ENCODE measurements around the gene UVRAG. TPM values are rescaled to one million over a fixed set of nuclear protein-coding genes. Genes with fewer than 3 reads are reported as not detected.
"Not testable (repeated sequence)": the region's sequence is repeated elsewhere in the genome, so short reads cannot be mapped to it uniquely, and the experiment has no call there.

The UVRAG gene
- total RNA-seq, 1 donor from 2014 or later = 103 TPM

- Mint-ChIP-seq H3K9me3 (peaks cover 5% of the 10 kb centered on the region), H3K36me3 (ENCODE audit: low read depth) (peaks cover 41% of the 10 kb centered on the region), H3K4me3 (peak overlapping the region; percentile 24), H3K27me3 (no peaks in the 10 kb centered on the region), H3K27ac (peak overlapping the region; percentile 24), H3K4me1 (peaks cover 45% of the 10 kb centered on the region)
- TF ChIP-seq CTCF (IDR thresholded peaks at IDR 0.05) = no peak
- ATAC-seq (ENCODE audit: low read depth) (no peak), DNase-seq (no peak)
- CTCF ChIA-PET = interaction anchor here (1.8 kb wide), 1 partner anchor 75 kb away, joined by 4 read pairs; no protein-coding TSS in a partner anchor
- POLR2A ChIA-PET = no interaction called here
- intact Hi-C loops (cut with micrococcal nuclease) = no loop called here
Observed at GRCh38 chr11:76077575-76078150, 262.7 kb downstream of the UVRAG start.

GRCh38 chr11:76081084-76081483, 266.1 kb downstream of the UVRAG start:
- H3K9me3 Mint-ChIP-seq; H3K27ac Mint-ChIP-seq; H3K27me3 Mint-ChIP-seq; ATAC-seq (ENCODE audit: low read depth); H3K4me3 Mint-ChIP-seq; POLR2A ChIA-PET; intact Hi-C loops (cut with micrococcal nuclease); DNase-seq: not testable (repeated sequence)
- CTCF ChIA-PET = interaction anchor here (0.6 kb wide), 1 partner anchor 56 kb away, joined by 3 read pairs; no protein-coding TSS in a partner anchor
- H3K36me3 Mint-ChIP-seq (ENCODE audit: low read depth) = peaks cover 35% of the 10 kb centered on the region
- peaks cover 26% of the 10 kb centered on the region for H3K4me1 Mint-ChIP-seq

GRCh38 chr11:76083563-76084451, 268.8 kb downstream of the UVRAG start:
- Mint-ChIP-seq H3K27ac (no peak overlapping the region), H3K4me1 (peaks cover 9% of the 10 kb centered on the region), H3K4me3 (no peak overlapping the region), H3K27me3 (no peaks in the 10 kb centered on the region), H3K9me3 (no peaks in the 10 kb centered on the region), H3K36me3 (ENCODE audit: low read depth) (peaks cover 53% of the 10 kb centered on the region)
- CTCF ChIA-PET = no interaction called here
- POLR2A ChIA-PET = no interaction called here
- intact Hi-C loops (cut with micrococcal nuclease) = no loop called here
- DNase-seq (no peak), ATAC-seq (ENCODE audit: low read depth) (no peak)
- TF ChIP-seq CTCF (IDR thresholded peaks at IDR 0.05) = no peak

GRCh38 chr11:76085270-76085669, 270.3 kb downstream of the UVRAG start:
- TF ChIP-seq CTCF (IDR thresholded peaks at IDR 0.05) = no peak
- no peak for ATAC-seq (ENCODE audit: low read depth)
- no peaks in the 10 kb centered on the region for H3K27me3 Mint-ChIP-seq
- POLR2A ChIA-PET = no interaction called here
- peaks cover 5% of the 10 kb centered on the region for H3K9me3 Mint-ChIP-seq
- H3K27ac Mint-ChIP-seq = no peak overlapping the region
- H3K4me1 Mint-ChIP-seq = peaks cover 4% of the 10 kb centered on the region
- no peak overlapping the region for H3K4me3 Mint-ChIP-seq
- no peak for DNase-seq
- CTCF ChIA-PET = no interaction called here
- peaks cover 58% of the 10 kb centered on the region for H3K36me3 Mint-ChIP-seq (ENCODE audit: low read depth)
- intact Hi-C loops (cut with micrococcal nuclease) = no loop called here

- no peak overlapping the region for H3K27ac Mint-ChIP-seq
- peaks cover 13% of the 10 kb centered on the region for H3K9me3 Mint-ChIP-seq
- no peak for TF ChIP-seq CTCF (IDR thresholded peaks at IDR 0.05)
- ChIA-PET CTCF (no interaction called here), POLR2A (no interaction called here)
- H3K4me3 Mint-ChIP-seq = no peak overlapping the region
- no peak for ATAC-seq (ENCODE audit: low read depth)
- H3K36me3 Mint-ChIP-seq (ENCODE audit: low read depth) = peaks cover 64% of the 10 kb centered on the region
- no peak for DNase-seq
- intact Hi-C loops (cut with micrococcal nuclease) = no loop called here
- no peaks in the 10 kb centered on the region for H3K27me3 Mint-ChIP-seq
- H3K4me1 Mint-ChIP-seq = peaks cover 2% of the 10 kb centered on the region
Observed at GRCh38 chr11:76086743-76087635, 272.0 kb downstream of the UVRAG start.
